Measurements from ENCODE around the gene ADGRL3.

- TF ChIP-seq CTCF (conservative IDR thresholded peaks at IDR 0.05) (no peak), ZFX (IDR thresholded peaks at IDR 0.05) (no peak)
Observed at GRCh38 chr4:61336488-61336887, 136.4 kb downstream of the ADGRL3 start.
